ENCODE data around the gene IL11.

GRCh38 chr19:55392820-55393761 lies 22.8 kb upstream of the IL11 start:
- TF ChIP-seq CTCF (IDR thresholded peaks at IDR 0.05): no peak
- no peak for TF ChIP-seq POLR2A (IDR thresholded peaks at IDR 0.05)
- TF ChIP-seq POLR2AphosphoS5 (IDR thresholded peaks at IDR 0.05): no peak

Data from gastroesophageal sphincter (tissue), 3 donors.